ENCODE results near the gene PSD. TPM values are rescaled to one million over a fixed set of nuclear protein-coding genes. Genes with fewer than 3 reads are reported as not detected.

The PSD gene
- total and polyA plus RNA-seq, 2 donors (not counting 3 experiments of a cell fraction or from before 2014, with no cell fraction given), result 0.10 to 0.40 TPM

- no peak overlapping the region for H3K4me3 ChIP-seq (replicated peaks in 1 of 3; ENCODE audit: insufficient read depth in 1 of 3, low read depth in 1 of 3, low read length in 3 of 3)
- no peaks in the 10 kb centered on the region for H3K27me3 ChIP-seq (ENCODE audit: control insufficient read depth in 2 of 2, insufficient read depth in 2 of 2, low read length in 2 of 2)
- no TSS peak for BruUV-seq (replicated peaks)
- peaks cover 0 to 32% of the 10 kb centered on the region in 2 experiments for H3K36me3 ChIP-seq (ENCODE audit: control insufficient read depth in 2 of 2, extremely low read depth in 1 of 2, insufficient read depth in 2 of 2, low read length in 2 of 2)
- no peak overlapping the region for H2AFZ ChIP-seq (ENCODE audit: low read depth, low read length)
- H3K4me2 ChIP-seq (ENCODE audit: insufficient read depth, low read length), result no peak overlapping the region
- dilution Hi-C loops (cut with MboI; ENCODE audit: extremely low pct_ligation_motif_present, low sequenced_read_pairs) (no loop called here), intact Hi-C loops (cut with micrococcal nuclease) (no loop called here)
- no peaks in the 10 kb centered on the region for H3K9me1 ChIP-seq (replicated peaks; ENCODE audit: control insufficient read depth, extremely low read depth, insufficient read depth, low read length)
- ChIA-PET CTCF (interaction anchor here (4.0 to 9.2 kb wide), 3 partner anchors 170 to 233 kb away, joined by 42 to 168 read pairs (median 54); no protein-coding TSS in a partner anchor), POLR2A (no interaction called here)
- no peak overlapping the region for H3K27ac ChIP-seq (ENCODE audit: insufficient read depth, low read depth, low read length)
- FAIRE-seq (no peak), DNase-seq (ENCODE audit: low read depth, low spot score) (no peak)
- no peaks in the 10 kb centered on the region for H4K20me1 ChIP-seq (replicated peaks; ENCODE audit: control insufficient read depth, extremely low read depth, insufficient read depth, low read length)
- no peak for TF ChIP-seq POLR2AphosphoS5 (IDR thresholded peaks at IDR 0.05; ENCODE audit: insufficient read depth, low read depth, low read length)
- no peak for TF ChIP-seq JUN (IDR thresholded peaks at IDR 0.05; ENCODE audit: borderline replicate concordance, insufficient read depth, insufficient read length, low read depth)
- TF ChIP-seq EZH2 (IDR thresholded peaks at IDR 0.05; ENCODE audit: borderline replicate concordance, low read depth, low read length, severe bottlenecking), result no peak
- no peak for TF ChIP-seq FOS (IDR thresholded peaks at IDR 0.05; ENCODE audit: borderline replicate concordance, insufficient read depth, low read length)
- TF ChIP-seq POLR2A (IDR thresholded peaks at IDR 0.05; ENCODE audit: low read depth, low read length), result no peak
- TF ChIP-seq MAX (IDR thresholded peaks at IDR 0.05; ENCODE audit: insufficient read depth, insufficient read length), result no peak
- TF ChIP-seq GATA2 (IDR thresholded peaks at IDR 0.05; ENCODE audit: insufficient read depth, insufficient read length, low read depth, low read length), result no peak
- no peak for TF ChIP-seq MYC (IDR thresholded peaks at IDR 0.05; ENCODE audit: low read depth, low read length)
- no peak for TF ChIP-seq CTCF (IDR thresholded peaks at IDR 0.05; ENCODE audit: extremely low read depth in 1 of 2, insufficient read depth in 1 of 2, low read depth in 1 of 2, low read length in 2 of 2)
- H3K9me3 ChIP-seq (replicated peaks; ENCODE audit: control insufficient read depth, insufficient read depth, low read length), result no peaks in the 10 kb centered on the region
- H3K4me1 ChIP-seq (ENCODE audit: control insufficient read depth, extremely low read depth, insufficient read depth, low read length), result peaks cover 4% of the 10 kb centered on the region
- H3K9ac ChIP-seq (replicated peaks; ENCODE audit: extremely low read depth, insufficient read depth, low read length), result no peak overlapping the region
- H3K79me2 ChIP-seq (ENCODE audit: control insufficient read depth, insufficient read depth, low read length), result no peaks in the 10 kb centered on the region
Measured at GRCh38 chr10:102401342-102401654, 17.3 kb downstream of the PSD start.
